ENCODE results near the gene MYT1.

The MYT1 gene

GRCh38 chr20:64241061-64241460 is 76.8 kb downstream of the MYT1 start:
- DNase-seq = no peak
- no peak overlapping the region for H3K4me3 ChIP-seq (ENCODE audit: low read length)
- H2AFZ ChIP-seq (ENCODE audit: low read length) = no peak overlapping the region
- no peaks in the 10 kb centered on the region for H3K79me2 ChIP-seq (ENCODE audit: low read length)
- H3K9ac ChIP-seq (ENCODE audit: low read length) = no peak overlapping the region
- H3K9me2 ChIP-seq (replicated peaks; ENCODE audit: insufficient read depth, low read length) = no peaks in the 10 kb centered on the region
- H3K4me1 ChIP-seq (ENCODE audit: low read length) = no peaks in the 10 kb centered on the region
- peaks cover 96% of the 10 kb centered on the region for H3K27me3 ChIP-seq (replicated peaks; ENCODE audit: insufficient read depth, low read length)
- no peak overlapping the region for H3K27ac ChIP-seq (ENCODE audit: low read length)
- H3K9me3 ChIP-seq (replicated peaks; ENCODE audit: insufficient read depth, low read length) = no peaks in the 10 kb centered on the region
- no peaks in the 10 kb centered on the region for H4K20me1 ChIP-seq (ENCODE audit: insufficient read depth, low read length)
- H3F3A ChIP-seq (ENCODE audit: insufficient read depth, low read length) = no peaks in the 10 kb centered on the region
- no peaks in the 10 kb centered on the region for H3K36me3 ChIP-seq (replicated peaks; ENCODE audit: insufficient read depth, low read length)
- no peak for TF ChIP-seq EZH2 (optimal IDR thresholded peaks at IDR 0.05; ENCODE audit: low read depth, low read length)
- TF ChIP-seq CTCF (IDR thresholded peaks at IDR 0.05; ENCODE audit: low read length) = no peak
- TF ChIP-seq EZH2phosphoT487 (IDR thresholded peaks at IDR 0.05; ENCODE audit: low read length) = no peak
- H3K4me2 ChIP-seq (ENCODE audit: low read depth, low read length) = no peak overlapping the region

GRCh38 chr20:64242003-64242796 is 77.9 kb downstream of the MYT1 start:
- DNase-seq = no peak
- no peaks in the 10 kb centered on the region for H3K4me1 ChIP-seq (ENCODE audit: low read length)
- no peak overlapping the region for H3K27ac ChIP-seq (ENCODE audit: low read length)
- H3K9me3 ChIP-seq (replicated peaks; ENCODE audit: insufficient read depth, low read length) = no peaks in the 10 kb centered on the region
- no peak overlapping the region for H3K4me2 ChIP-seq (ENCODE audit: low read depth, low read length)
- TF ChIP-seq EZH2 (optimal IDR thresholded peaks at IDR 0.05; ENCODE audit: low read depth, low read length) (peak; percentile 75), EZH2phosphoT487 (IDR thresholded peaks at IDR 0.05; ENCODE audit: low read length) (no peak)
- no peak overlapping the region for H3K4me3 ChIP-seq (ENCODE audit: low read length)
- H4K20me1 ChIP-seq (ENCODE audit: insufficient read depth, low read length) = no peaks in the 10 kb centered on the region
- H3K27me3 ChIP-seq (replicated peaks; ENCODE audit: insufficient read depth, low read length) = peaks cover 99% of the 10 kb centered on the region
- no peaks in the 10 kb centered on the region for H3K9me2 ChIP-seq (replicated peaks; ENCODE audit: insufficient read depth, low read length)
- no peak overlapping the region for H3K9ac ChIP-seq (ENCODE audit: low read length)
- no peaks in the 10 kb centered on the region for H3F3A ChIP-seq (ENCODE audit: insufficient read depth, low read length)
- H2AFZ ChIP-seq (ENCODE audit: low read length) = no peak overlapping the region
- H3K79me2 ChIP-seq (ENCODE audit: low read length) = no peaks in the 10 kb centered on the region
- no peaks in the 10 kb centered on the region for H3K36me3 ChIP-seq (replicated peaks; ENCODE audit: insufficient read depth, low read length)

GRCh38 chr20:64242797-64243475 is 78.7 kb downstream of the MYT1 start:
- Histone ChIP-seq H3K4me1 (ENCODE audit: low read length) (no peaks in the 10 kb centered on the region), H4K20me1 (ENCODE audit: insufficient read depth, low read length) (no peaks in the 10 kb centered on the region), H2AFZ (ENCODE audit: low read length) (no peak overlapping the region), H3K36me3 (replicated peaks; ENCODE audit: insufficient read depth, low read length) (no peaks in the 10 kb centered on the region), H3K4me3 (ENCODE audit: low read length) (no peak overlapping the region), H3K79me2 (ENCODE audit: low read length) (no peaks in the 10 kb centered on the region), H3K9me2 (replicated peaks; ENCODE audit: insufficient read depth, low read length) (no peaks in the 10 kb centered on the region), H3K27me3 (replicated peaks; ENCODE audit: insufficient read depth, low read length) (peaks cover 99% of the 10 kb centered on the region), H3F3A (ENCODE audit: insufficient read depth, low read length) (no peaks in the 10 kb centered on the region), H3K27ac (ENCODE audit: low read length) (no peak overlapping the region), H3K9me3 (replicated peaks; ENCODE audit: insufficient read depth, low read length) (no peaks in the 10 kb centered on the region), H3K4me2 (ENCODE audit: low read depth, low read length) (no peak overlapping the region), H3K9ac (ENCODE audit: low read length) (no peak overlapping the region)
- DNase-seq = no peak
- no peak for TF ChIP-seq EZH2 (optimal IDR thresholded peaks at IDR 0.05; ENCODE audit: low read depth, low read length)
- no peak for TF ChIP-seq CTCF (IDR thresholded peaks at IDR 0.05; ENCODE audit: low read length)
- TF ChIP-seq EZH2phosphoT487 (IDR thresholded peaks at IDR 0.05; ENCODE audit: low read length) = no peak
